Vagina (tissue), 2 donors: ENCODE data around the gene NAPEPLD.
"Not testable (repeated sequence)": the region's sequence is repeated elsewhere in the genome, so short reads cannot be mapped to it uniquely, and the experiment has no call there.

Source experiments
- POLR2AphosphoS5 ChIP-seq, 2 donors: sonication (generic); formaldehyde crosslinking; IDR thresholded peaks; one replicate each; pipeline ENCODE4 v1.9.0; 2017; ENCODE audit warnings: antibody characterized with exemption in 2 of 2, mild to moderate bottlenecking in 2 of 2, low read depth in 1 of 2; ENCODE audit not compliant: insufficient read depth in 1 of 2
- TF ChIP-seq, protein P1 (sequence below), 3 experiments: fragments of 450-650 bp in 2 of 3; fragments of 200-600 bp in 1 of 3; sonication (generic) in 1 of 3; IDR thresholded peaks; one replicate each; pipeline ENCODE4 v1.5.1; 2017 to 2019; ENCODE audit warnings: antibody characterized with exemption in 3 of 3, mild to moderate bottlenecking in 2 of 3, moderate library complexity in 2 of 3

- TF ChIP-seq, protein P1, sequence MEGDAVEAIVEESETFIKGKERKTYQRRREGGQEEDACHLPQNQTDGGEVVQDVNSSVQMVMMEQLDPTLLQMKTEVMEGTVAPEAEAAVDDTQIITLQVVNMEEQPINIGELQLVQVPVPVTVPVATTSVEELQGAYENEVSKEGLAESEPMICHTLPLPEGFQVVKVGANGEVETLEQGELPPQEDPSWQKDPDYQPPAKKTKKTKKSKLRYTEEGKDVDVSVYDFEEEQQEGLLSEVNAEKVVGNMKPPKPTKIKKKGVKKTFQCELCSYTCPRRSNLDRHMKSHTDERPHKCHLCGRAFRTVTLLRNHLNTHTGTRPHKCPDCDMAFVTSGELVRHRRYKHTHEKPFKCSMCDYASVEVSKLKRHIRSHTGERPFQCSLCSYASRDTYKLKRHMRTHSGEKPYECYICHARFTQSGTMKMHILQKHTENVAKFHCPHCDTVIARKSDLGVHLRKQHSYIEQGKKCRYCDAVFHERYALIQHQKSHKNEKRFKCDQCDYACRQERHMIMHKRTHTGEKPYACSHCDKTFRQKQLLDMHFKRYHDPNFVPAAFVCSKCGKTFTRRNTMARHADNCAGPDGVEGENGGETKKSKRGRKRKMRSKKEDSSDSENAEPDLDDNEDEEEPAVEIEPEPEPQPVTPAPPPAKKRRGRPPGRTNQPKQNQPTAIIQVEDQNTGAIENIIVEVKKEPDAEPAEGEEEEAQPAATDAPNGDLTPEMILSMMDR (IDR thresholded peaks at IDR 0.05): not testable (repeated sequence)
- not testable (repeated sequence) for TF ChIP-seq POLR2AphosphoS5 (IDR thresholded peaks at IDR 0.05; ENCODE audit: insufficient read depth in 1 of 2, low read depth in 1 of 2)
Measured at GRCh38 chr7:103151993-103152676, 3.2 kb upstream of the NAPEPLD start.
